HG03095 (cell line): ENCODE data around the gene PARP11.
"Not testable (repeated sequence)": the region's sequence is repeated elsewhere in the genome, so short reads cannot be mapped to it uniquely, and the experiment has no call there.

Source experiments
- ATAC-seq: cut with Tn5 transposase; IDR thresholded peaks from one replicate; pipeline ENCODE4 v1.9.1; 2021; ENCODE audit warnings: moderate library complexity; ENCODE audit not compliant: unreplicated experiment

Gene PARP11

DNA sequence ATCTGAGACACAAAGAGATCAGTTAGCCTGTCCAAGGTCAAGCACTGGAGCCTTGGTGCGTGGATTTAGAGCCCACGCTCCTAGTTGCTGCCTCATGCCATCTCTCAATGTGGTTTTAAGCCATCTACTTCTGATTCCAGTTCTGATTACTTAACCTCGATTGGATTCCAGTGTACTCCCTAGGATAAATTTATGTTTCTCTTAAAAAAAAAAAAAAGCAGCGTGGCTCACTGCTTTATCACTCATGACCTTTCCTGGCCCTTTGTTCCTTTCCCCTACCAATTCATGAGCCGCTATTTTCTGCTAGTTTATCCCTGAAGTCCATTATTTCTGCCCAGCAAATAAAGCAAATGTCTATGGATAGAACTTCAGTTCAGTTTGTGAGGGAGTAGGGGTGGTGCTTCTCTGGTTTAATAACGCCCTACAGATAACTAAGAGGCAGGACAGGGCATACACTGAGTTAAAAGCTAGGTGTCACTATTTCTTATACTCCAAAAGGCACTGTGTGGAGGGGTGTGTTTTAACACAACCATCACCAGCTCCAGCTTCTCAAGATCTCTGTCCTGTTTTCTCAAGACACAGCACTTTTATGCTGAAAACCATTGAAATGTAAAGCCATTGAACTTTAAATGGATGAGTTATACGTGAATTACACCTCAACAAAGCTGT, 9.8 kb upstream of the PARP11 start:
- ATAC-seq = no peak

DNA sequence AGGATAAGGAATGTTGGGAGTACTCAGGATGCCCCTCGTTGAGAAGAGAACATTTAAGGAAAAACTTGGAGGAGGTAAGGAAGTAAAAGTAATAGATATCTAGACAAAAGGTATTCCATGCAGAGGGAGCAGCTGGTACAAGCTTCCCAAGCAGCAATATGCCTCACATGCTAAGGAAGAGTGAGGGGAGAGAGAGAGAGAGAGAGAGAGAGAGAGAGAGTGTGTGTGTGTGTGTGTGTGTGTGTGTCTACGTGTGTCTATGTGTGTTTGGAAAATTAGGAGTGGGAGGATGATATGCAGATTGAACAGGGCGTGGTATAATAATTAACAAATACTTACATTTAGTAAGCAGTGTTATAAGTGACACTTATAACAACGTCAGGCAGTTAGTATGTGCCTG, 9.2 kb upstream of the PARP11 start:
- no peak for ATAC-seq

DNA sequence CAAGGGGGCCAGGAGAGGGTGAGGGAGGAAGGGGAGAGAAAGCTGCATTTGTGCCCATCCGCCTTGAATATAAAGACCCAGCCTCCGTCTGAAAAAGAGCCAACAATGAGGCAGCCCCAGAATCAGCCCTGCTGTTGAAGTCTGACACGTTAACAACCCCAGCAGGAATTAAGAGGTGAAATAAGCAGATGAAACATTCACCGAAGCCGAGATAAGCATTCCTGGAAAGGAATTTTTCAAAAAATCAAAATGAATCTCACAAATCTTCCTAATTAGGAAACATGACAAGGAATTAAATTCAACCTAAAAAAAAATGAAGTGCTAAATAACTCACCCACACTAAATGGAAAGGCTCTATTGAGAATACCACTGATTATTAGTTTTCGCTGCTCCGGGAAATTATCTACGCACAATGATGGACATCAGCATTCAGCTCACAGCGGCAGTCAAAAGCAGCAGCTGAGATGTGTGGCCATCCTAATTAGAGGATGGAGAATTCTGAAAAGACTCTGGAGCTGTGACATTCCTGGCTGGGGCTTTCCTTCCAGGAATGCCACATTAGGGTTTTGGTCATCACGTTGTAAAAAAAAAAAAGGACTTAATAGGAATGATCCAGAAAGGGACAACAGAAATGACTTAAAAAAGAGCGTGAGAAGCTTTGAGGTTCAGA, 8.2 kb upstream of the PARP11 start:
- ATAC-seq = no peak

DNA sequence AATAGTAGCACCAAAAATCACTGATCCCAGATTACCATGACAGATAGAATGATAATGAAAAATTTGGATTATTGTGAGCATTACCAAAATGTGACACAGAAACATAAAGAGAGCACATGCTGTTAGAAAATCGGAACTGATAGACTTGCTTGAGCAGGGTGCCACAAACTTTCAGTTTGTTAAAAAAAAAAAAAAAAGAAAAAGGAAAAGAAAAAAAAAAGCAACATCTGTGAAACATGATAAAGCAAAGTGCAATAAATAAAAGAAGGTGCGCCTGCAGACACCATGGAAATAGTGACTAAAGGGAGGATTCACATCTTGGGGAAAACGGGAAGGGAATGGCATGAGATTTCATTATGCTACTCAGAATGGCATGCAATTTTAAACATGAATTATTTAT, 6.6 kb upstream of the PARP11 start:
- ATAC-seq = no peak

DNA sequence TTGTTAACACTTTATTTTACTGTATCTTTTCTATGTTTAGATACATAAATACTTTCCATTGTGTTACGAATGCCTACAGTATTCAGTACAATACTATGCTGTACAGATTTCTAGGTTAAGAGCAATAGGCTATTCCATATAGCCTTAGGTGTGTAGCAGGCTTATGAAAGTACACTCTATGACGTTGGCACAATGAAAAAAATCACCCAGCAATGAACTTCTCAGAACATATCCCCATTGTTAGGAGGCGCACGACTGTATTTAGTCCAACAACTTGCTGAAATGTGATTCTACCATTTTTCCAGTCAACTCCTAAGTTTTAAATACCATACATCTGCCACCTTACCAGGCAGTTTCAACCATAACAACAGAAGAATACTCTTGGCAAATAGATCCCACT, 1.8 kb downstream of the PARP11 start:
- ATAC-seq = no peak

DNA sequence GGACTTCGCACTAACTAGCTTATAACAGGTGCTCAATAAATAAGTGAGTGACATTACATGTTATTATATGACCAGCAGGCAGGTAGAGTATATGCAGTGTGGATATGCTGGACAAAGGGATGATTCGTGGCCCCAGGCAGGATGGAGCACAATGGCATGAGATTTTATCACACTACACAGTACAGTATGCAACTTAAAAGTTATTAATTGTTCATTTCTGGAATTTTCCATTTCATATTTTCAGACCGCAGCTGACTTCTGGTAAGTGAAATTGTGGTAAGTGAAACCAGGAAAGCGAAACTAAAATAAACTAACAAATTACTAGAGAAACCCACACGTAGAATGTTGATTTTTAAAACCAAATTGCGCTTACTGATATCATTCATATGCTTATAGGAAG, 3.3 kb downstream of the PARP11 start:
- ATAC-seq = no peak

GRCh38 chr12:3869433-3869832, 3.8 kb downstream of the PARP11 start:
- no peak for ATAC-seq

DNA sequence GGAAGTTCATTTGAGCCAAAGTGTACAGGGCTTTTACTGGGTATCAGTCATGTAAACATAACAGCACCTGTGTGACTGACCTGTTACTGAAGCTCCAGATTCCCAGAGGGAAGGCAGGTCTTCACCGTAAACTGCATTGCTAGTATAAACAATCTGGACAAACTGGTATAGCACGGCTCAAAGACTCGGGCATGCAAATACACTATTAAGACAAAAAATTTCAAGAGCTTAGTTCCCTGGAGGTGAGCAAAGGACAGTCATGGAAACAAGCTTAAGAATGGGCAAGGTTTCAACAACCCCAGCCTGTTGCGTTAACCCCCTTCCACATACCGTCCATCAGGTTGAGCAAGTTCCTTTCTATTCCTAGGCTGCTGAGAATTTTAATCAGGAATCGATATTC, 9.4 kb downstream of the PARP11 start:
- ATAC-seq = no peak

GRCh38 chr12:3842517-3842916, 30.7 kb downstream of the PARP11 start:
- ATAC-seq = no peak

- no peak for ATAC-seq
These were observed 31.4 kb downstream of the PARP11 start for GRCh38 chr12:3841783-3842182.

DNA sequence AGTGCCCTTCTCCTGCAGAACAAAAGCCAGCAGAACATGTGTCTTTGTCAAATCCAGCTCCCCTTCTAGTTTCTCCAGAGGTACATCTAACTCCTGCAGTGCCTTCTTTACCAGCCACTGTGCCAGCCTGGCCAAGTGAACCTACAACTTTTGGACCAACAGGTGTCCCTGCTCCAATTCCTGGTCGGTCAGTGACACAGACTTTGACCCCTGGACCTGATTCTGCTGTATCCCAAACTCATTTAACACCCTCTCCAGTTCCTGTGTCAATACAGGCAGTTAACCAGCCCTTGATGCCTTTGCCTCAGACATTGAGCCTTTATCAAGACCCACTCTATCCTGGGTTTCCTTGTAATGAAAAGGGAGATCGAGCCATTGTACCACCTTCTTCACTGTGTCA, 32.4 kb downstream of the PARP11 start:
- not testable (repeated sequence) for ATAC-seq

- not testable (repeated sequence) for ATAC-seq
These were observed 33.5 kb downstream of the PARP11 start for GRCh38 chr12:3839745-3840144.

GRCh38 chr12:3838701-3839548, 34.3 kb downstream of the PARP11 start:
- not testable (repeated sequence) for ATAC-seq

DNA sequence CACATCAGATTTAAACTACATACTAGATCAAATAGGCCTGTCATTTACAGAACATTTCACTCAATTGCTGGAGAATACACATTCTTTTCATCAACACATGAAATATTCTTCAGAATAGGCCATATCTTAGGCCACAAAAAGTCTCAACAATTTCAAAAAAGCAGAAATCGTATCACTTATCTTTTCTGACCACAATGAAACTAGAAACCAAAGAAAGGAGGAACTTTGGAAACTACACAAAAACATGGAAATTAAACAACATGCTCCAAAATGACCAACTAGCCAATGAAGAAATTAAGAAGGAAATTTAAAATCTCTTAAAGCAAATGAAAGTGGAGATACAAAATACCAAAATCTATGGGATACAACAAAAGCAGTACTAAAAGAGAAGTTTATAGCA, 35.1 kb downstream of the PARP11 start:
- ATAC-seq = no peak

GRCh38 chr12:3837049-3837448, 36.1 kb downstream of the PARP11 start:
- ATAC-seq = no peak

DNA sequence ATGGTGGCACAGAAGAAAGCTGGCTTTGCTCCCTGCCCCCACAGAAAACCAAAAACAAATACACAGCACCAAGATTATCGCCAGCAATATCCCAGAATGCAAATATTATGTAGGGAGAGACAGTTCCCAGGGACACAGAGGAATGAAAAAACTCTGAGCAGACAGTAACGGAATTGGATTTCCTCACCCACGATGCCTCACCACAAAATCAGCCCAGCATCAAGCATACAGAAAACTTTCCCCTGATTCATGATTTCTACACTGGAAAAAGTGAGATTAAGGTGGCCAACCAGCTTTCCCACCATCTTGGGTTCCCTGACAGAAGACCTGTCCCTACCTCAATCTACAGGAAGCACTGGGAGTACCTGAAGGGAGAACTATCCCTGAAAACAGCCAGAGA, 36.6 kb downstream of the PARP11 start:
- ATAC-seq = no peak

DNA sequence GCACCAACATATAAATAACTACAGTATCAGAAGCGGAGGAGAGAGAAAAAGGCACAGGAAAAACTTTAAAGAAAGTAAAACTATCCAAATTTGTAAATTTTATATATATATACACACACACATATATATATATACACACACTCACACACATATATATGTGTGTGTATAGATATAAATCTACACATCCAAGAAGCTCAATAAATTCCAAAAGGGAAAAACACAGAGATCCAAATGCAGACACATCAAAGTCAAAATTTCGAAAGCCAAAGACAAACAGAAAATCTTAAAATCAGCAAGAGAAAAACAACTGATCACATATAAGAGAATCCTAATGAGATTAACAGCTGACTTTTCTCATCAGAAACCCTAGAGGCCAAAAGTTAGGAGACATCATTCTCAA, 37.3 kb downstream of the PARP11 start:
- ATAC-seq = no peak

GRCh38 chr12:3834774-3835173, 38.4 kb downstream of the PARP11 start:
- ATAC-seq = no peak

DNA sequence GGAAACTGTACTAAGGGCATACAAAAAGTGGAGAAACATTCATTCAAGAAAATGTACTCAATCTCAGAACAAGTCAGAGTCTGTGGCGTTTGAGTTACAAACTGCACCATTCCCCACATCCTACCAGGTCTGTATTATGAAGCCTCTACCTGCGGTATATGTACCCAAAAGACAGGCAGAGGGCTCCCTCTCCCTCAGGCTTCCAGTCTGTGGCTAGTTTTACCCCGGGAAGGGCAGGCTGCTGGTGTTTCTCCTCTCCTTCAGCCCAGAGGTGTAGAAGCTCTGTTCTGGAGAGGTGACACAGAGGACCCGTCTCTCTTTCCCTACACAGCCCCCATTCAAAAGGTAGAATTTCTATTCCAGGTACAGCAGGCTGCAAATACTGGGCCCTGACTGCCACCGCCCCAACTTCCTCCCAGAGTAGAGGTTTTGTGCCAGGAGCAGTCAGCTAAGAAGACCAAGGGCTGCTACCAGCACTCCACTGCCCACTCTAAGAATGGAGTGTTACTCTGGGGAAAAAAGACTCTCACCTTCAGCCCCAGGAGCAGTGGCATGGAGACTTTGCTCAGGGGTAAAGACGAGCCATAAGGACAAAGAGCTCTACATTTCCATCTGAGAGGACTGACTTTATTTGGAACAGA, 39.4 kb downstream of the PARP11 start:
- no peak for ATAC-seq

DNA sequence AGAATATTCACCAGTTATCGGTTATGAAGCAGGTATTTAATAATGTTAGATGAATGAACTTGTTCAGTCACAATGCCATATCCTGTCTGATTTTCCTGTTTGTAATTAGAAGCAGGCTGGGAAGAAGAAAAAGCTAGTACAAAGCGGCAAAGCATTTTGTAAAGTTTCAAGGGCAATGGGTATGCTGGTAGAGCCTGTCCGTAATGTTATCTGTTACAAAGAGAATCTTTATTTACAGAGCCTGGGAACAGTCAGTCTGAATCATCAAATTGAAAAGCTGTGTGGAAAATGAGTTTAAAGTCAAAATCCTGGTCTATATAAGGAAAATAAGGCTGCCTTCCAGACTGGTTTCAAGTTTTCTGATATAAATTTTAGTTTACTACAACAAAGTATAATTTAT, 40.5 kb downstream of the PARP11 start:
- ATAC-seq = no peak

DNA sequence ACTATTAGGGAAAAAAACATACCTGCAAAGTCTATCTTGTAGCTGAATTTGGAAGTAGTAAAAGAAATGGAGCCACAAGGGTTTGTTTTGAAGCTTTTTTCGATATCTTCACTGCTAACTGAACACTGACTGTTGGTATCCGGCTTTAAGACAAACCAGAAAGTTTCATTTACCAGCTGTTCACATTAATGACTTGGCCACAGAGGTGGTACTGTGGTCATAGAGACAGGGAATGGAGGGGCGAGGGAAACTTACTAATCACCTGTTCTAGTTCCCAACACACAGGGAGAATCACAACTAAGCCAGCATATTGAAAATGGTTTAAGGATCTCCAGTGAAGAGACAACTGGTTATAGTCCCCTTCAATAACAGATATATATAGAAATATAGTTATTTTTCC, 44.3 kb downstream of the PARP11 start:
- no peak for ATAC-seq
